Skin of body (tissue), 2 donors: ENCODE data around the gene ABCF2. TPM values are rescaled to one million over a fixed set of nuclear protein-coding genes. Genes with fewer than 3 reads are reported as not detected.

Experiments
- DNase-seq: peaks from one replicate; lab custom pipeline; 2025; lab: John Stamatoyannopoulos, UW
- total RNA-seq: library from RNA; depleted of rRNA; stranded (reverse); fragments of >200 nt; gene quantifications from one replicate; pipeline ENCODE4 v1.2.3, GENCODE V29; 2014

The ABCF2 gene
- total RNA-seq, 1 donor from 2014 or later: 16.7 TPM

- no peak for DNase-seq
These were observed 26.1 kb upstream of the ABCF2 start for GRCh38 chr7:151252961-151253711.

GRCh38 chr7:151252561-151252835 lies 25.5 kb upstream of the ABCF2 start:
- no peak for DNase-seq

- DNase-seq: peak; percentile 75
These were observed 24.9 kb upstream of the ABCF2 start for GRCh38 chr7:151251689-151252560.

- DNase-seq: no peak
These were observed 24.3 kb upstream of the ABCF2 start for GRCh38 chr7:151251328-151251688.

GRCh38 chr7:151250181-151251132 lies 23.5 kb upstream of the ABCF2 start:
- DNase-seq: no peak

- DNase-seq: peak; percentile 57
These were observed 22.7 kb upstream of the ABCF2 start for GRCh38 chr7:151249732-151250072.

- DNase-seq: peak; percentile 57
These were observed 22.2 kb upstream of the ABCF2 start for GRCh38 chr7:151249034-151249731.

GRCh38 chr7:151248346-151249033 lies 21.5 kb upstream of the ABCF2 start, which contains the start of gene SMARCD3:
Gene SMARCD3, minus strand, starts transcription at chr7:151248694. Its CDS starts 132 bp downstream, at chr7:151248562.
- DNase-seq: peak; percentile 31

GRCh38 chr7:151247611-151248345 lies 20.8 kb upstream of the ABCF2 start:
- DNase-seq: no peak

GRCh38 chr7:151246851-151247580 lies 20.0 kb upstream of the ABCF2 start:
- no peak for DNase-seq

GRCh38 chr7:151246102-151246850 lies 19.3 kb upstream of the ABCF2 start:
- DNase-seq: no peak

GRCh38 chr7:151245360-151246101 lies 18.5 kb upstream of the ABCF2 start:
- no peak for DNase-seq

- no peak for DNase-seq
These were observed 17.9 kb upstream of the ABCF2 start for GRCh38 chr7:151244841-151245346.

- no peak for DNase-seq
These were observed 17.3 kb upstream of the ABCF2 start for GRCh38 chr7:151244196-151244840.

GRCh38 chr7:151243408-151244195 lies 16.6 kb upstream of the ABCF2 start:
- DNase-seq: no peak

- no peak for DNase-seq
These were observed 16.0 kb upstream of the ABCF2 start for GRCh38 chr7:151243045-151243349.
